HepG2 (cell line): ENCODE data around the gene RSPH10B. TPM values are rescaled to one million over a fixed set of nuclear protein-coding genes. Genes with fewer than 3 reads are reported as not detected.
A peak's percentile ranks its signal among the peaks of the same experiment; 100 is the strongest.

Source experiments
- BATF2 ChIP-seq: sonication (generic); formaldehyde crosslinking; IDR thresholded peaks from 2 replicates; pipeline ENCODE4 v1.8.0; 2022; ENCODE audit warnings: mild to moderate bottlenecking, missing genetic modification reagents, moderate library complexity
- BRD4 ChIP-seq: sonication (generic); formaldehyde crosslinking; IDR thresholded peaks from 2 replicates; pipeline ENCODE4 v1.4.0; 2020; ENCODE audit warnings: missing genetic modification reagents
- CEBPZ ChIP-seq: IDR thresholded peaks from 2 replicates; pipeline ENCODE4 v1.6.1; 2012; ENCODE audit warnings: low read length, improper control_type of control experiment
- CREBL2 ChIP-seq: sonication (generic); formaldehyde crosslinking; IDR thresholded peaks from 2 replicates; pipeline ENCODE4 v1.8.1; 2023; ENCODE audit warnings: missing genetic modification reagents, mild to moderate bottlenecking, borderline replicate concordance
- HOXA7 ChIP-seq: sonication (generic); formaldehyde crosslinking; IDR thresholded peaks from 2 replicates; pipeline ENCODE4 v1.8.1; 2022; ENCODE audit warnings: mild to moderate bottlenecking, missing genetic modification reagents, moderate library complexity
- MTA3 ChIP-seq: sonication (generic); formaldehyde crosslinking; IDR thresholded peaks from 2 replicates; pipeline ENCODE4 v1.4.0; 2020; ENCODE audit warnings: missing genetic modification reagents
- RCOR2 ChIP-seq: IDR thresholded peaks from 2 replicates; pipeline ENCODE4 v1.6.1; 2016; ENCODE audit warnings: missing biosample characterization, missing genetic modification reagents
- RFXAP ChIP-seq: sonication (generic); formaldehyde crosslinking; IDR thresholded peaks from 2 replicates; pipeline ENCODE4 v1.4.0; 2020; ENCODE audit warnings: missing genetic modification reagents, borderline replicate concordance
- TIGD3 ChIP-seq: sonication (generic); formaldehyde crosslinking; IDR thresholded peaks from 2 replicates; pipeline ENCODE4 v1.5.1; 2020; ENCODE audit warnings: mild to moderate bottlenecking, missing genetic modification reagents, borderline replicate concordance
- U2AF2 ChIP-seq: fragments of 200-400 bp; formaldehyde crosslinking; IDR thresholded peaks from 2 replicates; pipeline ENCODE4 v1.6.1; 2017; ENCODE audit warnings: low read depth, mild to moderate bottlenecking, low read length
- ZNF276 ChIP-seq: sonication (generic); formaldehyde crosslinking; IDR thresholded peaks from 2 replicates; pipeline ENCODE4 v1.4.0; 2020; ENCODE audit warnings: mild to moderate bottlenecking, low read depth, missing genetic modification reagents
- ZNF34 ChIP-seq: sonication (generic); formaldehyde crosslinking; IDR thresholded peaks from 2 replicates; pipeline ENCODE4 v1.4.0; 2020; ENCODE audit warnings: mild to moderate bottlenecking, missing genetic modification reagents, borderline replicate concordance
- ZNF512 ChIP-seq: sonication (generic); formaldehyde crosslinking; IDR thresholded peaks from 2 replicates; pipeline ENCODE4 v1.4.0; 2020; ENCODE audit warnings: mild to moderate bottlenecking, missing genetic modification reagents
- ZNF562 ChIP-seq: sonication (generic); formaldehyde crosslinking; IDR thresholded peaks from 2 replicates; pipeline ENCODE4 v1.8.0; 2022; ENCODE audit warnings: missing genetic modification reagents, borderline replicate concordance
- ZNF577 ChIP-seq: sonication (generic); formaldehyde crosslinking; IDR thresholded peaks from 2 replicates; pipeline ENCODE4 v1.4.0; 2020; ENCODE audit warnings: mild to moderate bottlenecking, low read depth, missing genetic modification reagents, borderline replicate concordance
- ZNF615 ChIP-seq: sonication (generic); formaldehyde crosslinking; IDR thresholded peaks from 2 replicates; pipeline ENCODE4 v1.5.0; 2020; ENCODE audit warnings: mild to moderate bottlenecking, missing genetic modification reagents, borderline replicate concordance
- ZNF780A ChIP-seq: sonication (generic); formaldehyde crosslinking; IDR thresholded peaks from 2 replicates; pipeline ENCODE4 v1.8.0; 2022; ENCODE audit warnings: mild to moderate bottlenecking, missing genetic modification reagents, moderate library complexity
- ZNF878 ChIP-seq: sonication (generic); formaldehyde crosslinking; IDR thresholded peaks from 2 replicates; pipeline ENCODE4 v1.8.1; 2023; ENCODE audit warnings: mild to moderate bottlenecking, missing genetic modification reagents, moderate library complexity
- polyA plus RNA-seq, 8 experiments: library from polyadenylated mRNA; depleted of rRNA in 3 of 8; stranded (reverse) in 7 of 8; unstranded in 1 of 8; fragments of >200 nt; fragmentation: Illumina TruSeq in 4 of 8; extraction: Trizol in 4 of 8; gene quantifications; 2 replicates each; pipeline versions ENCODE4 v1.2.1 to v1.2.3, GENCODE V29; 2011 to 2016; ENCODE audit warnings: low read depth in 4 of 8, missing spikeins in 1 of 8, mixed read lengths in 1 of 8; ENCODE audit not compliant: insufficient read depth in 1 of 8
- total RNA-seq, 5 experiments: library from RNA; depleted of rRNA; stranded (reverse); fragments of >200 nt; fragmentation: Illumina TruSeq; extraction: Trizol; gene quantifications; 2 replicates each; pipeline ENCODE4 v1.2.3, GENCODE V29; 2016; ENCODE audit warnings: low read depth in 1 of 5

Gene RSPH10B
- total and polyA plus RNA-seq, 2 of the 13 experiments (the other 11 are each of a cell fraction or from before 2014, with no cell fraction given) = not detected

- TF ChIP-seq RCOR2 (CRISPR knock-in tag) (no peak; the same call in 1 of the 2 replicates), MTA3 (CRISPR knock-in tag) (0 out of 2 replicates have a peak, but pooled peaks have one; percentile 36), ZNF276 (CRISPR knock-in tag) (peak; percentile 99), CREBL2 (CRISPR knock-in tag) (peak; percentile 99), TIGD3 (CRISPR knock-in tag) (peak; percentile 98; the same call in 1 of the 2 replicates), ZNF878 (CRISPR knock-in tag) (peak; percentile 98), RFXAP (CRISPR knock-in tag) (peak; percentile 95), ZNF512 (peak; percentile 71; the same call in 1 of the 2 replicates), U2AF2 (no peak), ZNF34 (CRISPR knock-in tag) (peak; percentile 88), BATF2 (CRISPR knock-in tag) (peak; percentile 99), ZNF780A (peak; percentile 98), ZNF577 (CRISPR knock-in tag) (peak; percentile 98), BRD4 (CRISPR knock-in tag) (peak; percentile 90), HOXA7 (CRISPR knock-in tag) (no peak), ZNF562 (peak; percentile 96; the same call in 1 of the 2 replicates), ZNF615 (CRISPR knock-in tag) (peak; percentile 84), CEBPZ (no peak)
Observed at GRCh38 chr7:6008668-6009611, 38.5 kb upstream of the RSPH10B start, which contains the start of the genes AIMP2 and PMS2 (continued).
